ENCODE results near the gene RANBP17.
"Not testable (repeated sequence)": the region's sequence is repeated elsewhere in the genome, so short reads cannot be mapped to it uniquely, and the experiment has no call there.

Gene RANBP17

DNA sequence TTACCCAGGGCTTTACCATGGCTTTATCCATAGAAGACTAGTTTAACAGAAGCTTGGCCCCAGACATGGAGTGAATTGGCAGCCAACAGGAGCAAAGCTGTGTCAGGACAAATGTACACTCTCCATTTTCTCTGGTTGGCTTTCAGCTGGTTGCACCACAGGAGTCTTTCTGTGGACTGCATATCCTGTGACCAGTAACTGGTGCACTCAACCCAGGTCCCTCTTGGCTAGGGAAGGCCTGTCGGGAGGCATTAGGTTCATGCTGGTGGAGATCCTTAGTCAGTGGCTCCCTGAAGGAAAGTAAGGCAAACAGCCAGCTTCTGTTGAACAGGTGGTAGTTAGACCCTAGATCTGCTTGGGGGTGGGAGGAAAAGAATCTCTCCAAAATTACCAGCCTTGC is 300.3 kb downstream of the RANBP17 start:
- no peak for DNase-seq

DNA sequence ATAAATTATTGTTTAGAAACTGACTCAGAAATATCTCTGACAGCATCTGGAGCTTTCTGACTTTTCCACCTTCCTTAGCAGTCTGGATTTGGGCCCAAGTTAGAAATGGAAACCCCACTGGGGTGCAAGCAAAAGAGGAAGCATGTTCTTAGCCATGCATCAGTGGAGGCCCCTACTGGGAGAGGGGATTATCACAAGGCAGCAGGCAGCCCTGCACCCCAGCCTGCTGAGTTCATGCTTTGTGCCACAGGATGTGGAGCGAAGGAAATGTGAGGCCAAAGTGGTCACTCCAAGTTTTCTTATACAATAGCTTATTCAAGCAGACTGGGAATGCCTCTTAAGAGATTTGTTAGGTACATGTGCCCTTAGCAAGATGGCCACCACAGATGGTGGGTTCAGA is 300.8 kb downstream of the RANBP17 start:
- peak in 2 of 3 experiments; percentile 7 to 17 for DNase-seq

DNA sequence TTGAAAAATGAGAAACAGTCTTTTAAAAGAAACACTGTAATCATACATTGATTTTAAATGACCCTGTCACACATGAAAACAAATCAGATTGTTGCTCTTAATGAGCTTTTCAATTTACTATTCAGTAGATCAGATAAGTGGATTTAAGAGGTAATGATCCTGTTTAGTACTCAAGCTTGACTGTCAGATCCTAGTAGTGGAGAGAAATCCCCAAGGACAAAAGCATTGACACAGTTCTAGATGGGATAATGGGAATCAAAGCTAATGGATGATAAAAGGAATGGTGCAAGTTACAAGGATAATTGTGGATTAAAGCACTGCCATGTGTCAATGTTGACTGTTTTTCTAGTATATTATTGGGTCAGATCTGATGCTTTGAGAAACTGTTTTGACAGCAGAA is 304.9 kb downstream of the RANBP17 start:
- DNase-seq = peak; percentile 4 to 82 (median 7)

DNA sequence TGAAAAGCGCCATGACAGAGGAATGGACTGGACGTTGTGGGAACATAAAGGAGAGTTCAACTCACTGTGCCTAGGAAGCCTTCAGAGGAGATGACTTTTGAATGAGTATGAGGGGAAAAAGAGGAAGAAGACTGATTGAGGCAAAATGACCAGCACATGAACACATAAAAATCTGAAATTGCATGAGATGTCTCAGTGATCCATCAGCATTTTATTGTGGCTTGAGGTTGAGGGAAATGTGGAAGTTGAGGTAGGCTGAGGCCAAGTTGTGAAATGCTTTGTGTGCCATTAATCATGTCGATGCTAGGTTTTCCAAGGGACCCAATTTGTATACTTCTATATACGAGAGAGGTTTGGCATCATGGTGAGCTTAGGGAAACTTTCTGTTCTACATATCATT is 306.4 kb downstream of the RANBP17 start:
- DNase-seq = no peak

DNA sequence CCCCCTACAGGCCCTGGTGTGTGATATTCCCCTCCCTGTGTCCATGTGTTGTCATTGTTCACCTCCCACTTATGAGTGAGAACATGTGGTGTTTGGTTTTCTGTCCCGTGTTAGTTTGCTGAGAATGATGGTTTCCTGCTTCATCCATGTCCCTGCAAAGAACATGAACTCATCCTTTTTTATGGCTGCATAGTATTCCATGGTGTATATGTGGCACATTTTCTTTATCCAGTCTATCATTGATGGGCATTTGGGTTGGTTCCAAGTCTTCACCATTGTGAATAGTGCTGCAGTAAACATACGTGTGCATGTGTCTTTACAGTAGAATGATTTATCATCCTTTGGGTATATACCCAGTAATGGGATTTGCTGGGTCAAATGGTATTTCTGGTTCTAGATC is 313.1 kb downstream of the RANBP17 start:
- not testable (repeated sequence) for DNase-seq

DNA sequence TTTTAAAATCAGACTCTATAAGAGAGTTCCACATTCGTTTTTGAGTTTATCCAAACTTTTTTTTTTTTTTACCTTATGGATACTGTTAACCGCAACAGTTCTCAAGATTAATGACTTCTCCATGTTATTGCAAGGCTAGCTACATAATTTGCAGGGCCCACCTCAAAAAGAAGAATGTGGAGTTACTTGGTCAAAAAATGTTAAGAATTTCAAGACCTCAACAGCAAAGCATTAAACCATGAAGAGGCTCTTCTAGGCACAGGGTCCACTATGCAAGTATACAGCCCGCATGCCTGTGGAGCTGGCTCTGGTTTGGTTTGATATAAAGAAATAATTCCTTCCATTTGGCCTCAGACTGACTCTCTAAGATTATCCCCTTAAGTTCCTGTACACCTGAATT is 313.9 kb downstream of the RANBP17 start:
- DNase-seq = no peak

DNA sequence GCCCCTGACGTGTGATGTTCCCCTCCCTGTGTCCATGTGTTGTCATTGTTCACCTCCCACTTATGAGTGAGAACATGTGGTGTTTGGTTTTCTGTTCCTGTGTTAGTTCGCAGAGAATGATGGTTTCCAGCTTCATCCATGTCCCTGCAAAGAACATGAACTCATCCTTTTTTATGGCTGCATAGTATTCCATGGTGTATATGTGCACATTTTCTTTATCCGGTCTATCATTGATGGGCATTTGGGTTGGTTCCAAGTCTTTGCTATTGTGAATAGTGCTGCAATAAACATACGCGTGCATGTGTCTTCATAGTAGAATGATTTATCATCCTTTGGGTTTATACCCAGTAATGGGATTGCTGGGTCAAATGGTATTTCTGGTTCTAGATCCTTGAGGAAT is 316.4 kb downstream of the RANBP17 start:
- not testable (repeated sequence) for DNase-seq

DNA sequence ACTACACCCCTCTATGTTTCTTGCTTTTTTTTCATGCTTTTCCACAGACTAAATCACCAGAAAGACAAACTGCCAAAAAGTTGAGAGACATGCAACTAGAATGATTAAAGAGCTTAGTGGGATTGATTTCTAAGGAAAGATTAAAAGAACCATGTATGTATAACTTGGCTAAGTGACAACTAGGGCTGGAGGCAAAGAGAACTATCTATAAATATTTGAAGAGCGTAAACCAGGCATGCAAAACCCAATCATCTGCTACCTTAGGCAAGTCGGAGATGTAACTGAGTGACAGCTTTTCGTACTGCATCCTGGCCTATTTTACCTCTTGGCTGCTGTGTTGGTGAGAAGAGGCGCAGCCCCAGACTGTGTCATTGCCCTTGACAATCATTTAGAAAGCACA is 326.2 kb downstream of the RANBP17 start:
- DNase-seq = no peak

DNA sequence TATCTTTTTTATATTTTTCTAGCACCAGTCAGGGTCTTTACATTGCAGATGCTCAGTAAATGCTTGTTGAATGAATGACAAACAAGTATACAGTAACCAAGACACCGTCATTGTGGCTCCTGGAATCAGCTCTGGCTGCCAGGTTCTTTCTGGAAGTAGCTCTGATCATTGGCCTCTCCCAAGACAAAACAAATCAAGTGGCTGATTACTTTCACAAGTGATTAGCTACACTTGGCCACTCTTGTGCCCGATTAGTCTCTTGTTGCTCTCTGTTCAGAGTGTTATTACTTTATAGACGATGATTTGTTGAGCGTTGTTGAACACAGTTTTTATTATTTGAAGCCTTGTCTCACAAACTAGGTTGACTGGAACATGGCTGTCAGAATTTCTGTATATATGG is 327.6 kb downstream of the RANBP17 start:
- DNase-seq = no peak

DNA sequence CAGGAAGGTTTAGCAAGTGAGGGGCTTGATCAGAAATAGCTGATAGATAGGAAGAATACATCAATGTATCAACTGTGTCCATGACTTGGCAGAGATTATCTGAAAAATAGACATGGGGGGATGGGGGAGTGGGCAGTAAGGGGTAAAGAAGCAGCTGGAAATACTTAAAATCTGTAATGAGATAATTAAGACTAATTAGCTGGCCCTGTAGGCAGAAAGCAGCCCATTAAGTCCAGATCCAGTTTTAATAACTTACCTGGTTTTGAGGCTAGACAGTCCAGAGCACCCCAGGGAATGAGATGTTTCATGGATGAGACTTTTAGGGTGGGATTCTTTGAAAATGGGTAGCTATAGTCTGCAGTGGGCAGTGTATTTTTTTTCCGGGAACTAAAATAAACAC is 330.3 kb downstream of the RANBP17 start:
- peak in 1 of 3 experiments; percentile 2 for DNase-seq

DNA sequence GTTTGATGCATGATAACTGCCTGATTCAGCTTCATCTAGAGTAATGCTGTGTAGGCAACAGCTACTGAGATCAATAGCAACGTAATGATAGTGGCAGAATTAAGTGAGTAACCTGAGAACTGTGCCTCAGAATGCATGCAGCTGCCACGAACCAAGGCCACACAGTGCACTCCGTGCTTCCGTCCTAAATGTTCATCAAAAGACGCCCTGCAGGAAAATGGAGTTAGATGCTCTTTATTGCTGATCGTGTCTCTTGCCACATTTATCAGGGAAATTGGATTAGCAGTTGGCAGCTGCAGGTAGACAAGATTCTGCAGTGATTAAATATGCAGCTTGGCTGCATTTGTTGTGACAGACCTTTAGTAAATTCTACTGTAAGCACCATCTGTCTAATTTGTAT is 339.5 kb downstream of the RANBP17 start:
- DNase-seq = peak; percentile 50 to 87 (median 55)

DNA sequence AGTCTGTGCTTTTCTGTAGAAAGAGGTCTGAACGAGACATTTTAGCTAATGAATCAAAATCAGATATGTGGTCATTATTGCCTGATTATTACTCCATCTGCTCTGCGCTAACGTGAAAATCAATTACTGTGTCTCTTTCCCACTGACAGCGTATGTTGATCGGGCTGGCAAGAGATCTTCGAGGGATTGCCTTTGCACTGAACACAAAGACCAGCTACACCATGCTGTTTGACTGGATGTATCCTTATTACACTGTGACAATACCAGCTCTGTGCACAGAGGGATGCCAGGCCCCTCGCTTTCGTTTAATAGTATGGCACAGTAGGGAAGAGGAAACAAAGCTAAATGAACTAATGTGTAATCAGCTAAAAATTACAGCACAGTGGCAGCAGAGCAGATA is 343.6 kb downstream of the RANBP17 start:
- peak in 2 of 3 experiments; percentile 19 to 69 for DNase-seq

DNA sequence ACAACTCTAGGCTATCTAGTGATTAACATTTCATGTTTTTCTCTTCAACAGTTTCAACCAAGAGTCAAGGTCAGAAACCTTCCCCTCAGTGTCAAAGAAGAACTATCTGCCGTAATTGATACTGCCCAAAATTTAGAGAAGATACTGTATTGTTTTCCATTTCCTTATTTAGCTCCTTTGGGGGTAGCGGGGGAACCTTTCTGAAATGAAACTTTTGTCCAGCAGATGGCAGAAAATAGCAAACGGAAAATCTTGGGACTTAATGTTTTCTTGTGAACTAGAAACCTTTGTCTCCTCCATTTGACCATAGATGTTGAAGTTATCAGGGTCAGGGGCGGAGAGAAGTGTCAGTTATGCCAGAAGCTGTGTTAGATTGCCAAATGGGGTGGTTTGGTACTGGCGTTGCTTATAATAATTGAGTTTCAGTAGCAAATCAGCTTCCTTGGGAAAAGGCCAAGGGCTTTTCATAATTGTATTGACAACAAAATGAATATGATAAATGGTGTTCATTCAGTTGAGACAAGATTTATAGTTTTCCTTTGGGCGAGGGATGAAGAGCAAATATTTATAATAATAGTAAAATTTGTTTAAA is 345.5 kb downstream of the RANBP17 start:
- peak; percentile 18 to 54 (median 53) for DNase-seq

DNA sequence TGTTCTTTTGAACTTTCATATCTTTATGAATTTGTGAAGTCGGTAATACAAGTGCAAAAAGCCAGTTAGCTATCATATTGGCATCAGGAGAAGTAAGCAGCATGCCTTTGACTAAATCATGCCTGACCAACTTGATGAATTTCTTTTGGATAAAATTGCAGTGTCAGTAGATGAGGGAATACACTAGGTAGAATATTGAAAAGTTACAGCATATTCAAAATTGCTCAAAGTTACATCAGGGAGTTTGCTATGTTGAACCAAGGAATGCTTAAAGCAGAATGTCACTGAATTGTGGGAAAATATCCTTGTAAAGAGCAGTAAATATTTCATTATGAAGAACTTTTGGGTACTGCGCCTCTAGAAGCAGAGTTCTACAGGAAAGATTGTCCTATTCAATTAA is 360.1 kb downstream of the RANBP17 start:
- DNase-seq = no peak

DNA sequence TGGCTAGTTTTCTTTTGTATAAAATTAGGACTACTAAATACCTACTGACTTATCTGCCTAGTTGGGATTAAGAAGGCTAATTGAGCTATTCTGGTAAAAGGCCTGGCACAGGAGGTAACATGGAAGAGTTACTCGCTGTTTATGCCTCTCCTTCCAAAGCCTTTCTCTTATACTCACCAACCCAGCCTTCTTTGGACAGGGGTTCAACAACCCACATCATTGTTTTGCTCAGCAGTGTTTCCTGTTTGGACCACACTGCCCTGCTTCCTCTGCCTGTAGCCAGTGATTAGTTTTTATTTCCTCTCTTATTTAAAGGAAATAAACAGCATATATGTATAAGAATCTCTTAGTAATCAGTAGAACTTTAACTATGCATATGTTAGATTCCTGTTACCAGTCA is 362.1 kb downstream of the RANBP17 start:
- no peak for DNase-seq

DNA sequence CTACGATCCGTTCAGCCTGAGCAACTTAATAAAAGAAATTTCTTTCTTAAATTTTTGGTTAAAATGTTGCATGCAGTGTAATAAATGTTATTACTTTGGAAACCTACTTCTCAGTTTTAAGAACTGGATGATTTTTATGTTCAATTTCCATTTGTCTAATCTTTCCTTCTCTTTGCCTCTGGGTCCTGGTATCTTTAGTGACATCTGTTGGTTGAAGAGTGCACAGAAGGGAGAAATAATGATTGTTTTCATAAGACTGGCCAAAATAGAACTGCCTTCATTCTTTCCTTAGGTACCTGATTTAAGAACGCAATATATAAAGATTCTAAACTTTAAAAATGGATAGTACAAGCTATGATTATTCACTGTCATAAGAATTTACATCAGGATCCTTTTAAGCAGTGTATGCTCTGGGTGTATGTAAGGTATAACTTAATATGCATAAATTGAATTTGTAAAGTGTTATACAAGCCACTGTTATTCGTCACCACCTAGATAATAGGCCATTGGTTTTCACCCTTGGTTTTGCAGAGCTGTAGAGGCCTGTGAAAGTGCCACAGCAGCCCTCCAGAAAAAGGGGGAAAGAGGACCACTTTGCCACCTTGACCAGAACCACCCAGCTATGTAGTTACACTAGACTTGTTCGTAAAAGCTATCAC is 364.4 kb downstream of the RANBP17 start:
- peak in 1 of 3 experiments; percentile 19 for DNase-seq

DNA sequence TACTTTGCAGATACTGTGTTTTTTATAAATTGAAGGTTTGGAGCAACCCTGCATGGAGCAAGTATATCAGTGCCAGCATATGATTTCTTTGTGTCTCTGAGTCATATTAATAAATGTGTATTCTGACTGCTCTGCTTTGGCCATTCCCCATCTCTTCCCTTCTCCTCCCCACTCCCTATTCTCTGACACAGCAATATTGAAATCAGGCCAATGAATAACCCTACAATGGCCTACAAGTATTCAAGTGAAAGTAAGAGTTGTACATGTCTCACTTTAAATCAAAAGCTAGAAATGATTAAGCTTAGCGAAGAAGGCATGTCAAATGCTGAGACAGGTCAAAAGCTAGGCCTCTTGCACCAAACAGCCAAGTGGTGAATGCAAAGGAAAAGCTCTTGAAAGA is 365.0 kb downstream of the RANBP17 start:
- no peak for DNase-seq

DNA sequence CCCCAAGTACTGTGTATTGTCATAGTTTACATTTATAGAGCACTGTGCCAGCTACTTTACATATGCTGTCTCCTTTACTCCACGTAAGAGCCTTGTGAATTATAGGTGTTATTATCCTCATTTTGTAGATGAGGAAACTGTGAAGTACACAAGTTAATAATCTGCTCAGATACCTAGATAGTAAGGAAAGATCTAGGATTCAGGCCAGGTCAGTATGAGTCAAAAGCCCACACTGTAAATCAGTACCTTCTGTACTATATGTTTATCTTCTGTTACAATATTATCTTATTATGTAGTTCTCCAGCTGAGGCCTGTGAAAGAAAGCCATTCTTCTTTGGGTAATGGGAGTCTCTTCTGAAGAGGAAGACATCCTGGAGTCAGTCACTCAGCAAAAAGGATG is 374.8 kb downstream of the RANBP17 start:
- no peak for DNase-seq

DNA sequence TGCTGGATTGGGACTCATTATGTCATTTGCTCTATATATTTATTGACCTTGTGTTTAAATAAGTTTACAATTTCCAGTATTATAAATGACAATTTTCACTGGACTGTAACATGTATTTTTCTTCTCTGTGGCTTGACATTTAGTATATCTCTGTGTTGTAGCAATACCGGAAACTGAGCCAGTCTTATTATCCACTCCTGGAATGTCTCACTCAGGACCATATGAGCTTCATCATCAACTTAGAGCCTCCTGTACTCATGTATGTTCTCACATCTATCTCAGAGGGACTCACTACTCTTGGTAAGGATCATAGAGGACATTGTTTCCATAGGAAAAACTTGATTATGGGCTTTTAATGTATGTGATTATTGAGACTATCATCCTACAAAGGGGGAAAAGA is 380.7 kb downstream of the RANBP17 start:
- DNase-seq = no peak

DNA sequence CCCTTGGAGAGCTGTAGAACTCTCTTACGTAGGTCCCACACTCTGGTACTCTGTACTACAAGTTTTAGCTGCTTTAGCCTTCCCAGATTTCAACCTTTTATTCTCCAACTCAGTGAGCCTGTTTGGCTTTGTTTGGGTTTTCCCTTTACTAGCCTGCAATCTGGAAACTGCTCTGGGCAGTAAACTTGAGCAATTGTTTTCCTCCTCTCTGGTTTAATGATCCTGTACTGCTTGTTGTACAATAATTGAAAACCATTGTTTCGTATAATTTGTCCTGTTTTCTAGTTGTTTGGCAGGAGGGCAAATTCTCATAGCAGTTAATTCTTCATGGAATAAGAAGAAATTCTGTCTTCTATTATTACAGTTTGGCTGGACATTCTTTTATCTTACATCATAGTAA is 384.4 kb downstream of the RANBP17 start:
- DNase-seq = no peak

DNA sequence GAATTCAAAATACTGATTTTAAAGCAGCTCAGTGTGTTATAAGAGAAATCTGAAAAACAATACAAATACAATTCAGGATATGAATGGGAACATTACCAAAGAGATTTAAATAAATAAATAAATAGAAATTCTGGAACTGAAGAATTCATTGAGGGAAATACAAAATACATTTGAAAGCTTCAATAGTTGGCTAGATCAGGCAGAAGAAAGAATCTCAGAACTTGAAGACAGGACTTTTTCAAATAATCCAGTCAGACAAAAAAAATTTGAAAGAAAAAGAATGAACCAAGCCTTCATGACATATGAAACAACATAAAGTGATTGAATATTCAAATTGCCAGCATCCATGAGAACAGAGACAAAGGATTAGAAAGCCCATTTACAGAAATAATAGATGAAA is 387.6 kb downstream of the RANBP17 start:
- DNase-seq = no peak

DNA sequence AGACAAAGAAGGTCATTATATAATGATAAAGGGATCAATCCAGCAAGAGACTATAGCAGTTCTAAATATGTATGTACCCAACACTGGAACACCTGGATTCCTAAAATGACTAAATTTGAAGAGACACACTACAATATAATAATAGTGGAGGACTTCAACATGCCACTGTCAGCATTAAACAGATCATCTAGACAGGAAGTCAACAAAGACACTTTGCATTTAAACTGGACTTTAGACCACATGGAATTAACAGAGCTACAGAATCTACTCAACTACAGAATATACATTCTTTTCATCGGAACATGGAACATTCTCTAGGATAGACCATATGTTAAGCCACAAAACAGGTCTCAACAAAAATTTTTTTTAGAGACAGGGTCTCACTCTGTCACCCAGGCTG is 388.9 kb downstream of the RANBP17 start:
- DNase-seq = no peak

DNA sequence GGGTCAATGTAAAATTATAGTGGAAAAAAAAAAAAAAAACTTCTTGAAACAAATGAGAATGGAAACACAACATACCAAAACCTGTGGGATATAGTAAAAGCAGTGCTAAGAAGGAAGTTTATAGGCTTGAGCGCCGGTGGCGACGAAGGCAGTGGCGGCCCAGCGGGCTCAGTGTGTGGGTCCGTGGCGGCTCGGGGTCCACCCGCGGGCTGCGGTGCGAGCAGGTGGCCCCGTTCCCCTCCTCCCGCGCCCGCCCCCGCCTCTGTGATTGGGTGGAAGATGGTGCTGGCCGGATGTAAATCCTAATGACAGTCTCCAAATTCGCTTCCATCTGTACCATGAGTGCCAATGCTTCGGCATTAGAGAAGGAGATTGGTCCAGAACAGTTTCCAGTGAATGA is 389.7 kb downstream of the RANBP17 start:
- DNase-seq = no peak

DNA sequence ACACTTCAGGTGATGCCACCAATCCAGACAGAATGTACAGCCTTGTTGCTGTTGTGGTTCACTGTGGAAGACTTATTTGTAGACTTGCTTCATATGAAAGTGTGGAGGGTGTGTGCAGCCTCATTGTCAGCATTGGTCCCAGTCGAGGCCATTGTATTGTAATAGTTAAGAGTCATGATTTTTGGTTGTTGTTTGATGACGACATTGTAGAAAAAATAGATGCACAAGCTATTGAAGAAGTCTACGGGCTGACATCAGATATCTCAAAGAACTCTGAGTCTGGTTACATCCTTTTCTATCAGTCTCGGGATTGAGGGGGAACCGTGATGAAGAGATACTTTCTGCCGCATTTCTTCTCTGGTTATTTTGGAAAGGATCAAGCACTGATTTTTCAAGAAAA is 390.9 kb downstream of the RANBP17 start:
- no peak for DNase-seq

All from NCI-H1417 (cell line).